NCI-H128 (cell line): ENCODE data around the gene TTC23L.
A peak's percentile ranks its signal among the peaks of the same experiment; 100 is the strongest.
"Not testable (repeated sequence)": the region's sequence is repeated elsewhere in the genome, so short reads cannot be mapped to it uniquely, and the experiment has no call there.

Experiments used
- DNase-seq: peaks from one replicate; lab custom pipeline; 2025; ENCODE audit not compliant: unreplicated experiment; lab: John Stamatoyannopoulos, UW

Gene TTC23L

GRCh38 chr5:34838785-34839714 lies at the start of gene TTC23L:
Gene TTC23L (plus strand): TSS chr5:34839164. CDS start chr5:34840672, 1,508 bp downstream.
- peak; percentile 90 for DNase-seq

- DNase-seq, result no peak
Observed at GRCh38 chr5:34789639-34790038, 49.3 kb upstream of the TTC23L start.

GRCh38 chr5:34790069-34790468 lies 48.9 kb upstream of the TTC23L start:
- DNase-seq, result no peak

- DNase-seq, result no peak
Observed at GRCh38 chr5:34791761-34792244, 47.2 kb upstream of the TTC23L start.

- DNase-seq, result no peak
Observed at GRCh38 chr5:34802834-34803563, 36.0 kb upstream of the TTC23L start.

- no peak for DNase-seq
Observed at GRCh38 chr5:34803974-34804732, 34.8 kb upstream of the TTC23L start.

GRCh38 chr5:34804913-34805312 lies 34.1 kb upstream of the TTC23L start:
- no peak for DNase-seq

GRCh38 chr5:34806532-34806931 lies 32.4 kb upstream of the TTC23L start:
- no peak for DNase-seq

- DNase-seq, result no peak
Observed at GRCh38 chr5:34811706-34812105, 27.3 kb upstream of the TTC23L start.

GRCh38 chr5:34813509-34813908 lies 25.5 kb upstream of the TTC23L start:
- DNase-seq, result no peak

GRCh38 chr5:34817558-34818351 lies 21.2 kb upstream of the TTC23L start:
- DNase-seq, result no peak

GRCh38 chr5:34818717-34819116 lies 20.2 kb upstream of the TTC23L start:
- no peak for DNase-seq

- DNase-seq, result no peak
Observed at GRCh38 chr5:34820593-34820992, 18.4 kb upstream of the TTC23L start.

- DNase-seq, result no peak
Observed at GRCh38 chr5:34822956-34823715, 15.8 kb upstream of the TTC23L start.

- DNase-seq, result no peak
Observed at GRCh38 chr5:34826347-34826746, 12.6 kb upstream of the TTC23L start.

GRCh38 chr5:34827588-34828506 lies 11.1 kb upstream of the TTC23L start:
- DNase-seq, result no peak

GRCh38 chr5:34830827-34831226 lies 8.1 kb upstream of the TTC23L start:
- not testable (repeated sequence) for DNase-seq

- no peak for DNase-seq
Observed at GRCh38 chr5:34831303-34831702, 7.7 kb upstream of the TTC23L start.

GRCh38 chr5:34832568-34832967 lies 6.4 kb upstream of the TTC23L start:
- no peak for DNase-seq
